GM13977 (cell line): ENCODE results near the gene TUFT1.
A peak's percentile ranks its signal among the peaks of the same experiment; 100 is the strongest.
"Not testable (repeated sequence)": the region's sequence is repeated elsewhere in the genome, so short reads cannot be mapped to it uniquely, and the experiment has no call there.

Source experiments
- DNase-seq: peaks from one replicate; pipeline ENCODE4 v3.0.0; 2012; ENCODE audit warnings: low spot score
- in situ Hi-C: fragments of 300-500 bp; cut with MboI; formaldehyde crosslinking; loops from one replicate; pipeline ENCODE4 v1.12.0; 2022; ENCODE audit warnings: low sequenced_read_pairs, low pct_unique_long_range_greater_than_20kb, mixed read lengths, inconsistent platforms; ENCODE audit not compliant: unreplicated experiment
- TF ChIP-seq, protein P1 (sequence below): IDR thresholded peaks from 2 replicates; pipeline ENCODE4 v1.5.1; 2012; ENCODE audit warnings: mild to moderate bottlenecking, control low read depth; ENCODE audit not compliant: insufficient read depth; ENCODE audit errors: extremely low read depth, missing control alignments

Gene TUFT1

GRCh38 chr1:151593730-151594129 lies 53.6 kb downstream of the TUFT1 start:
- in situ Hi-C loops, result loop anchor here (10.0 kb wide), 1 partner anchor 141 kb away; no protein-coding TSS in a partner anchor

GRCh38 chr1:151594143-151594625 lies 54.1 kb downstream of the TUFT1 start:
- TF ChIP-seq, protein P1, sequence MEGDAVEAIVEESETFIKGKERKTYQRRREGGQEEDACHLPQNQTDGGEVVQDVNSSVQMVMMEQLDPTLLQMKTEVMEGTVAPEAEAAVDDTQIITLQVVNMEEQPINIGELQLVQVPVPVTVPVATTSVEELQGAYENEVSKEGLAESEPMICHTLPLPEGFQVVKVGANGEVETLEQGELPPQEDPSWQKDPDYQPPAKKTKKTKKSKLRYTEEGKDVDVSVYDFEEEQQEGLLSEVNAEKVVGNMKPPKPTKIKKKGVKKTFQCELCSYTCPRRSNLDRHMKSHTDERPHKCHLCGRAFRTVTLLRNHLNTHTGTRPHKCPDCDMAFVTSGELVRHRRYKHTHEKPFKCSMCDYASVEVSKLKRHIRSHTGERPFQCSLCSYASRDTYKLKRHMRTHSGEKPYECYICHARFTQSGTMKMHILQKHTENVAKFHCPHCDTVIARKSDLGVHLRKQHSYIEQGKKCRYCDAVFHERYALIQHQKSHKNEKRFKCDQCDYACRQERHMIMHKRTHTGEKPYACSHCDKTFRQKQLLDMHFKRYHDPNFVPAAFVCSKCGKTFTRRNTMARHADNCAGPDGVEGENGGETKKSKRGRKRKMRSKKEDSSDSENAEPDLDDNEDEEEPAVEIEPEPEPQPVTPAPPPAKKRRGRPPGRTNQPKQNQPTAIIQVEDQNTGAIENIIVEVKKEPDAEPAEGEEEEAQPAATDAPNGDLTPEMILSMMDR, result peak; percentile 97
- in situ Hi-C loops, result loop anchor here (10.0 kb wide), 1 partner anchor 141 kb away; no protein-coding TSS in a partner anchor
- DNase-seq, result peak; percentile 88

More at GRCh38 chr1:151593730-151594129, 53.6 kb downstream of the TUFT1 start:
- TF ChIP-seq, protein P1, result no peak
- DNase-seq, result no peak

- in situ Hi-C loops, result loop anchor here (10.0 kb wide), 1 partner anchor 138 kb away; no protein-coding TSS in a partner anchor
- no peak for DNase-seq
- TF ChIP-seq, protein P1, result no peak
Observed at GRCh38 chr1:151596166-151596953, 56.3 kb downstream of the TUFT1 start.

DNA sequence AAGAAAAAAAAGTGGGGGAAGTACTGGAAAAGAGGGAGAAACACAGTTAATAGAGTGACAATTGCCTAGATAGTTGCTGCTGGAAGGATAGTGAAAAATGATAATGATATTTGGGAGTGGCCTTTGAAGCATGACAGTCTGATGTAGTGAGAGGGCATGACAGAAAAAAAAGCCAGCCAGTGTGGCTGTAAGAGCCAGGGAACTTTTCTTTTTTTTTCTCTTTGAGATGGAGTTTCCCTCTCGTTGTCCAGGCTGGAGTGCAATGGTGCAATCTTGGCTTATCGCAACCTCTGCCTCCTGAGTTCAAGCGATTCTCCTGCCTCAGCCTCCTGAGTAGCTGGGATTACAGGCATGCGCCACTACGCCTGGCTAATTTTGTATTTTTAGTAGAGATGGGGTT lies 62.4 kb downstream of the TUFT1 start:
- in situ Hi-C loops, DNase-seq: not testable (repeated sequence)

DNA sequence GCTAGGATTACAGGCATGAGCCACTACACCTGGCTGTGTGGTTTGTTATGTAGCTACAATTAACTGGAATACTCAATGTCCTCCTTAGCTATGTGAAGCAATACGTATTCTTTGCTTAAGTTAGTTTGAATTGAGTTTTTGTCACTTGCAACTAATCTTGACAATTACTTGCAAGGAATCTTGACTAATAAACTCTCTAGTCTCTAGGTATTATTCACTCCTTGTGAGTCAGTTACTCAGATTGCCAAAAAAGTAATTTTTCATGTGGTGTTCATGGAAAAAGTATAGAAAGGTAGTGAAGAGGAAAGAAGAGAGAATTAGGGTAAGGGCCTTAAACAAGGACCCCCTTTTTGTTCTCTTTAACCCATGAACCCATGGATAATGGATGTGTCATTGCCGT lies 64.2 kb downstream of the TUFT1 start:
- no peak for DNase-seq
- in situ Hi-C loops, result no loop called here
- TF ChIP-seq, protein P1, result no peak

DNA sequence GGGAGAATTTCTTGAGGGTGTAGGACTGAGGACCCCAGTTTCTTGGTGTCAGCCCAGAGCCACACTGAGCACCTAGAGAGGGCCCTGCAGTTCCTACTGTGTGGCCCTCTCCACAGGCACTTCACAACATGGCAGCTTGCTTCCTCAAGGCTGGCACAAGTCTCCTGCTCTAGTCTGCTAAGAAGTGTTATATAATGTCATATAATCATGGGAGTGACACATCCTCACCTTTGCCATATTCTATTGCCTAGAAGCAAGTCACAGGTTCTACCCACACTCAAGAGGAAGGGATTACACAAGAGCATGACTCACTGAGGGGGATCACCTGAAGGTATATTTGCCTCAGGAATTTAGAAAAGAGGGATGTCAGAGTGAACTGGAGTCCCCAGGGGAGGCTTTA lies 66.3 kb downstream of the TUFT1 start:
- TF ChIP-seq, protein P1, result no peak
- in situ Hi-C loops, result no loop called here
- no peak for DNase-seq

DNA sequence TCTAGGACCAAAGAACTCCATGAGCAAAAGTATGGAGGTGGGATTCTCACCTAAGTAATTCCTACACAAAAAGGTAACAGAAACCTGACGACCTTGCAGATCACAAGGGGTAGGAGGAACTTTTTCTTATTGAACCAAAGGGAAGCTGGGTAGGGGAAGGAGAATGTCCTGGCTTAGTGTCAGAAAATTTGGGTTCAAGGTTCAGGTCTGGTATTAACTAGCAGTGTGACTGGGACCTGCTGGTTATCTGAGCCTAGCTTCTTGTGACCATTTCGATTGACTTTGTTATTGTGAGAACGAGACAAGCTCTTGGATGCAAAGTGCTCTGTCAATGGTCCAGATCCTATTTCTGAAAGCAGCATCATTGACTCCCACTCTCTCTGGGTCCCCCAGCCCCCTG lies 66.7 kb downstream of the TUFT1 start:
- TF ChIP-seq, protein P1, result no peak
- no peak for DNase-seq
- in situ Hi-C loops, result no loop called here
